H1 (cell line): ENCODE results near the gene SEH1L. TPM values are rescaled to one million over a fixed set of nuclear protein-coding genes. Genes with fewer than 3 reads are reported as not detected.

ENCODE experiments used
- CHD2 ChIP-seq: IDR thresholded peaks from 2 replicates; pipeline ENCODE4 v1.6.1; 2012; ENCODE audit warnings: low read length, improper control_type of control experiment
- polyA plus RNA-seq, 7 experiments: library from polyadenylated mRNA; depleted of rRNA in 3 of 7; stranded (reverse) in 5 of 7; unstranded in 2 of 7; fragments of >200 nt in 5 of 7; fragments of 200-250 nt in 2 of 7; gene quantifications; 1 replicate in 5 of 7; 2 replicates in 1 of 7; 4 replicates in 1 of 7; pipeline versions ENCODE4 v1.2.1 to v1.2.3, GENCODE V29; 2011 to 2013; ENCODE audit warnings: missing spikeins in 2 of 7, mixed read lengths in 2 of 7
- total RNA-seq: library from RNA; stranded (reverse); fragmentation: NEBNext Ultra II Directional; extraction: Animal tissue kit (Norgen Biotek cat#: 25700); gene quantifications from 2 replicates; pipeline ENCODE4 v1.2.1, GENCODE V29; 2021

The SEH1L gene
- total and polyA plus RNA-seq, 2 of the 8 experiments (the other 6 are each of a cell fraction or from before 2014, with no cell fraction given): 41.7 to 96.7 TPM

DNA sequence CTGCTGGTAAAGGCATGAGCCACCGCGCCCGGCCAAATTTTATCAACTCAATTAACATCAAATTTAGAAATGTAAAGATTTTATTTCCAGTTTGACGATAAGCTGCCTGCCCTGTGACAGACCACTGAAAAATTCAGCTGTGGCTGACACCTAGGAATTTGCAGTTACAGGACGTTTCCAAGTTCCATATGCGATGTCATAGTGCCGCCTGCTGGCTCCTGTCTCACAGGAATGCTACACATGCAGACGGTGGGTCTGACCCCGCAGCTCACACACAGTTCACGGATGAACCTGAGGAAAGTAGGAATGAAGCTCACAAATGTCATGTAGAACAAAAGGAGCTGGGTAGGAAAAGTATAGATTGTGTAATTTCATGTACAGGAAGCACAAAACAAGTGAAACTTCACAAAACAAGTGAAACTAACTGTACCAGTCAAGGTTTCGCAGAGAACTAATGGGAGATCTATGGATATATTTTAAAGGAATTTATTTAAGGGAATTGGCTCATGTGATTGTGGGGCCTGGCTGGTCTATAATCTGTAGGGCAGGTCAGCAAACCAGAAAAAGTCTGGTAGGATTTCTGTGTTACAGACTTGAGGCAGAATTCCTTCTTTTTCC lies 13.2 kb upstream of the SEH1L start (continued):
- TF ChIP-seq CHD2: no peak
